Measurements from ENCODE around the gene DNAJB11. TPM values are rescaled to one million over a fixed set of nuclear protein-coding genes. Genes with fewer than 3 reads are reported as not detected.

The DNAJB11 gene
- total RNA-seq, 1 experiment from 2014 or later, result 87.9 TPM

- Histone ChIP-seq H3K27me3 (ENCODE audit: control insufficient read depth, insufficient read depth, low read length) (no peaks in the 10 kb centered on the region), H3K4me1 (ENCODE audit: control insufficient read depth, insufficient read depth, low read length) (no peaks in the 10 kb centered on the region), H3K27ac (ENCODE audit: low read length) (no peak overlapping the region), H3K36me3 (ENCODE audit: control insufficient read depth, insufficient read depth, low read length) (peaks cover 7% of the 10 kb centered on the region; the same call in 1 of the 2 replicates), H3K9me3 (ENCODE audit: control insufficient read depth, insufficient read depth, low read depth, low read length) (no peaks in the 10 kb centered on the region), H3K4me3 (ENCODE audit: low read depth in 2 of 2, low read length in 2 of 2) (no peak overlapping the region)
- ChIA-PET POLR2A (no interaction called here), CTCF (interaction anchor here (0.6 to 0.7 kb wide), 3 partner anchors 19 to 232 kb away, joined by 4 to 7 read pairs (median 5); no protein-coding TSS in a partner anchor)
- in situ Hi-C loops (cut with HindIII; ENCODE audit: low pct_unique_long_range_greater_than_20kb, low sequenced_read_pairs) (no loop called here), intact Hi-C loops (cut with micrococcal nuclease; ENCODE audit: unreplicated experiment) (no loop called here)
- TF ChIP-seq SIN3A (IDR thresholded peaks at IDR 0.05; ENCODE audit: borderline replicate concordance, insufficient read depth, low read depth, low read length) (no peak), CTCF (IDR thresholded peaks at IDR 0.05) (no peak), POLR2AphosphoS5 (IDR thresholded peaks at IDR 0.05; ENCODE audit: low read depth, low read length) (no peak), TCF7L2 (IDR thresholded peaks at IDR 0.05; ENCODE audit: low read depth, low read length) (no peak), REST (IDR thresholded peaks at IDR 0.05; ENCODE audit: insufficient read depth in 1 of 2, low read depth in 2 of 2, low read length in 1 of 2) (no peak)
- no TSS peak for BruUV-seq (replicated peaks)
- DNase-seq (ENCODE audit: low read depth, low spot score) (no peak), ATAC-seq (no peak)
Observed at GRCh38 chr3:186589856-186590579, 19.5 kb downstream of the DNAJB11 start.

- ATAC-seq (no peak), DNase-seq (ENCODE audit: low read depth, low spot score) (no peak)
- 0 out of 2 replicates have a peak, but pooled peaks cover under 1% of the 10 kb centered on the region for H3K36me3 ChIP-seq (ENCODE audit: control insufficient read depth, insufficient read depth, low read length)
- no peaks in the 10 kb centered on the region for H3K9me3 ChIP-seq (ENCODE audit: control insufficient read depth, insufficient read depth, low read depth, low read length)
- POLR2A ChIA-PET, result no interaction called here
- in situ Hi-C loops (cut with HindIII; ENCODE audit: low pct_unique_long_range_greater_than_20kb, low sequenced_read_pairs), result no loop called here
- no peaks in the 10 kb centered on the region for H3K27me3 ChIP-seq (ENCODE audit: control insufficient read depth, insufficient read depth, low read length)
- CTCF ChIA-PET, result no interaction called here
- BruUV-seq (replicated peaks), result no TSS peak
- intact Hi-C loops (cut with micrococcal nuclease; ENCODE audit: unreplicated experiment), result no loop called here
- no peaks in the 10 kb centered on the region for H3K4me1 ChIP-seq (ENCODE audit: control insufficient read depth, insufficient read depth, low read length)
- no peak overlapping the region for H3K27ac ChIP-seq (ENCODE audit: low read length)
- no peak overlapping the region for H3K4me3 ChIP-seq (ENCODE audit: low read depth in 2 of 2, low read length in 2 of 2)
- no peak for TF ChIP-seq SIN3A (IDR thresholded peaks at IDR 0.05; ENCODE audit: borderline replicate concordance, insufficient read depth, low read depth, low read length)
- TF ChIP-seq POLR2AphosphoS5 (IDR thresholded peaks at IDR 0.05; ENCODE audit: low read depth, low read length), result no peak
- no peak for TF ChIP-seq CTCF (IDR thresholded peaks at IDR 0.05)
- TF ChIP-seq TCF7L2 (IDR thresholded peaks at IDR 0.05; ENCODE audit: low read depth, low read length), result no peak
- no peak for TF ChIP-seq REST (IDR thresholded peaks at IDR 0.05; ENCODE audit: insufficient read depth in 1 of 2, low read depth in 2 of 2, low read length in 1 of 2)
Observed at GRCh38 chr3:186590580-186591295, 20.2 kb downstream of the DNAJB11 start.
